Erythroblast (primary cell): ENCODE results near the gene NOX5.

Experiments
- DNase-seq, 2 experiments: peaks; one replicate each; lab custom pipeline; 2025; lab: John Stamatoyannopoulos, UW
- GATA1 ChIP-seq: IDR thresholded peaks from 2 replicates; pipeline ENCODE4 v1.6.1; 2011; ENCODE audit warnings: low read depth, mild to moderate bottlenecking, control low read depth, low read length, moderate library complexity
- POLR2A ChIP-seq: IDR thresholded peaks from 2 replicates; pipeline ENCODE4 v1.6.1; 2011; ENCODE audit warnings: mild to moderate bottlenecking, low read length

NOX5 gene

DNA sequence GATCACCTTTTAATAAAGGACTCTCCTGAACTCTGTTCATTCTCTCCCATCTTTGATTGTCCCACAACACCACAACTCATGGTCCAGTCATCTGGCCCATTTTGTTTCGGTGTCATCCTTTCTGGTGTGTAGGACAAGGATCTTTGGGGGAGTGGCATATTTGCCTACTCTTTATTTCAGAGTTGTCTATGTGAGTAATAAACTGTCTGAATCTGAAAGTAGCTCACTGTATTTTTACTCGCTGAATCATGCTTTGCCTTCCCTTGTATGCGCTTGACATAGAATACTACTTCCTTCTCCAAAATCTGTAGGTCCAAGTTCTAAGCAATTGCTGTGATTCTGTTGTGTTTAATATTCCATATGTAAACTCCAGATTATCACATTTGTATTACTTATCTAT lies 29.9 kb upstream of the NOX5 start:
- TF ChIP-seq GATA1 (no peak), POLR2A (peak; percentile 28)
- peak in 1 of 2 experiments; percentile 78 for DNase-seq

DNA sequence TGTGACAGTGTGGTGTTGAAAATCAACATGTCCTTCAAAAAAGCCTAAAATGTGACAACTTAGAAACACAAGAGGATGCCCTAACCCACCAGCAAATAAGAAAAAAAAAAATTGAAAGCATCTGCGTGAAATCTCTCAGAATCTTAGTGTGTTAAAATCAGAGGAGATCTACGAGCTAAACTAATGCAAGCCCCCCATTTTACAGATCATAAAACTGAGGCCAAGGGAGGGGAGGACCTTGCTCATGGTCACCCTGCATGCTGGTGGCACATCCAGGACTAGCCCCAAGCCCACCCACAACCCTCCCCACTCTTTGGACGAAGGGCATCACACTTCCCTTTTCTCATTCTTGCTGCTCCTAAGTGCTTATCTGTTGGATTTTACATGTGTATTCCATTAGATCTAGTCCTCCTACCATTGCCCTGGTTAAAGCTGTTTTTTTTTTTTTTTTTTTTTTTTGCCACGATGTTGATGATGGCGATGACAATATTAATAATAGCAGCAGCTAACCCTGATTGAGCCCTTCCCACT lies 29.1 kb upstream of the NOX5 start:
- TF ChIP-seq GATA1 (no peak), POLR2A (no peak)
- DNase-seq, result no peak

DNA sequence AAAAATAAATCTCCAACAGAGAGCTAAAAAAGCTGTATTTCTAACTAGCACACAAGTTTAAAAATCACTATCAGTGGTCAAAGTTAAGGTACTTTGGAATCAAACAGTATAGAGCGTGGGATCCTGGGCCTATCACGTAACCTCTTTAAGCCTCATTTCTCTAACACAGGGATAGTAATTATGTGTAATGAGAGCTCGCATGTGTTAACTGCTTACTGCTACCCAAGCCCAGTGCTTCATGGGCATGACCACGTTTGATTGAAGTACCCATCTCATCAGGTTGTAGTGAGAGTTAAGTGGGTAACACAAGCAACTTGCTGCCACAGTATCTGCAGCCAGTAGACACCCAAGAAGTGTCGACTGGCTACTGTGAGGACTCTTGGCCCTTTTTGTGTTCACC lies 28.2 kb upstream of the NOX5 start:
- TF ChIP-seq GATA1 (no peak), POLR2A (no peak)
- no peak for DNase-seq

DNA sequence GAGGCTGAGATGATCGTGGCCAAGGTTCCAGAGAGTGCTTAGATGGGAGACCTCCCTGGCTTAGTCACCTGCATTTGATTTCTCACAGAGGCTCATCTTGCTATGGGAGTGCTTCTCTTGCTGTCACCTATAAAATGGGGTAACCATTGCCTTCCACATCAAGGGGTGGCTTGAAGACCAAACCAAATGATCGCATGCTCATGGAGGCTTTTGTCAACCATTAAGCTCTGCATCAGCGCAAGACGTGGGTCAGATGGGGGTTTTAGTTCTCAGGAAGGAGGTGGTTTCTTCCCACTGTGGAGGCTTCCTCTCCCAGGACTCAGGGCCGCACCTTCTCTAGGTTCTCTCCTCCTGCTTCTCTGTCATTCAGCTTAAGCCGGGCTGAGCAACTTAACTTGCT lies 27.4 kb upstream of the NOX5 start:
- no peak for TF ChIP-seq GATA1
- TF ChIP-seq POLR2A, result no peak
- DNase-seq, result no peak

DNA sequence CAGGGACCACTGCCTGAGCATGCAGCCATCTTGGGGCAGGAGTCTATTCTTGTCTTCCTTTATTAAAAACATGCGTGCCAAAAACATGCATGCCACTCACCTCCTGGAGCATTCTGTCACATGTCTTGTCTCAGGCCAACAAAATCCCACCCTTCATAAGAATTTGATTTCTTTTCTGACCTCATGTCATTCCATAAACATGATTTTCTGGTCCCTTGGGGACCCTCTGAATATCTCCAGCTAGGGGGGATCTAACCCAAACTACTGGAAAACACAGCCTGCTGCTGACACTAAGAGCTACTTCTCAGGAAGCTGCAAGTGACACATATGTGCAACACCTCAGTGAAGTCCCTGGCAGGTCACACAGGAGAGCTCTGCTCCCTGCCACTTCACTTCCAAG lies 26.8 kb upstream of the NOX5 start:
- TF ChIP-seq GATA1, result no peak
- no peak for TF ChIP-seq POLR2A
- DNase-seq, result no peak

DNA sequence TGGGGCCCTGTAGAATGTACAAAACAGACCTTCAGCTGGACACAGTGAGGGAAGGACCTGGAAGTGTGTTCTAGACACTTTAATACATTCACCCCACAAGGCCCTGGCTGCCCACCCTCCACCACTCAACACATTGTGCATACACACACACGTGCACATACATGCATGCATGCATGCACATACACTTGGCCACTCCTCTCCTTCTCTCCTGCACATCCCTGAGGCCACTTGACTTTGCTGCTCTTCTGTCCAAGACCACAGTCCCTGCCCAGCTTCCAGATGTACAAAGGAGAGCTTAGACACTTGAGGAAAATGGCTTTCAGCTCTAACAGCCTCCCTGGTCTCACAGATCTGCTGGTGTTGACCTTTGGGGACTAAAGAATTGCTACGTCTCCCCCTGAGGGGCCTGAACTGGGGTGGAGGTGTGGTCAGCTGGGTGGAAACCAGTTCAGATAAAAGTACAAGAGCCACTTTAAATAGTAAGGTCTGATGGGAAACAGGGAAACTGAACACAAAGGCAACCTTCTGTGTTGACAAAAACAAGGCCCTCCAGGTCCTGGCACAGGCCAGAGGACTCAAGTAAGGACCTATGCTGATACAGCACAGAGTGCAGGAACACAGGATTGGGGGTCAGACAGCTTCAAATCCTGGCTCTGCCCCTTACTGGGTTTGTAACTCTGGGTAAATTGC lies 24.8 kb upstream of the NOX5 start:
- DNase-seq, result peak; percentile 49 to 61
- TF ChIP-seq GATA1 (no peak), POLR2A (no peak)

DNA sequence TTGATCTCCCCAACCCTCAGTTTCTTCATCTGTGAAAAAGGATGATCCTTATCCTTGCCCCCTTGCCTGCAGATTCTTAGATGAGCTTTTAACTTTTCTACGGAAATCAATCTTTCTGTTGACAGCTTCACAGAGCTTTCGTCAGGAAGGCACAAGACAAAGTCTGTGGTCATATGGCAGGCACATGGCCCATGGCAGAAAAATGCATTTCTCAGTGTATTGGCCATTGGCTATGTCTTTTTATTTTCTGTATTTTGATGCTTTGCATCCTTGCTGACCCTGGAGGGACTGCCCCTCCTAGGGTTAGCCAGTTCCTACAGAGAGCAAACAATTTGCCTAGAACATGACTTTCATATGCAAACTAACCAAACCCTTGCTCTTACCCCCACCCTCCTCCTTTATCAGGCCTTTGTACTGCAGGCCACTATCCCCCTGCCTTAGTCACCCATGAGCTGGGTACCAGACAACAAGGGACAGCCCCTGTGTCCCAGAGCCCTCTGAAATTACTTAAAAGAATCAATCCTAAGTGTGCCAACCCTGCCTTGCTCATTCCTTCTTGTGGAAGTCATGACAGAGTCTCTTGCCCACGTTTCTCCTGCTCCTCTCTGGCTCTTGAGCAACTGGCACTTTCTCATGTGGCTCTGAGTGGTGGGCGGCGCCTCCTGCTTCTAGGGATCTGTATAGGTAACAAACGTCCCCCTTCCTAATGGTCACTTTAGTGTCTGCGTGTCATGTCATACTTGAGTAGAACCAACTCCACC lies 24.1 kb upstream of the NOX5 start:
- TF ChIP-seq POLR2A (no peak), GATA1 (no peak)
- DNase-seq, result peak; percentile 72 to 75

DNA sequence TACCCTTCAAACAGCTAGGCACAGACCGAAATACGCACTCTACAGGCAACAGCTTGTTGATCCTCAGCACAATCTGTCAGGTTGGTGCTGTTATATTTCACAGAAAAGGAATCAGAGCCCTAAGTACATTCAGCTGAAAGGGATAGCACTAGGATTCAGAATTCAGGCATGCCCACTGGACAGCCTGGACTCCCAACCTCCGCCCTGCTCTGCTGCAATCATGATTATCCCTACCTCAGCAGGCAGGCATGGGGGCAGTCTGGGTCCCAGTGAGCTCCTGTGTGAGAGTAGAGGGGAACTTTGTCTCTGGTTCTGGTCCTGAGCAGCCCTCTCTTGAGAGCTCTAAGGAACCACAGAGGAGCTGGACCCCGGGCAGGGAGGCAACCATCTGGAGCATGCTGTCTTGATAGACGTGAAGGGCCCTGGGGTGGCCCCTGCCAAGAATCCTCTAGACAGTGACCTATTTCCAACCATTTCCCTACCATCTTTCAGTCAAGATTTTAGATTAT lies 23.4 kb upstream of the NOX5 start:
- DNase-seq, result peak; percentile 75 to 80
- no peak for TF ChIP-seq GATA1
- TF ChIP-seq POLR2A, result no peak

DNA sequence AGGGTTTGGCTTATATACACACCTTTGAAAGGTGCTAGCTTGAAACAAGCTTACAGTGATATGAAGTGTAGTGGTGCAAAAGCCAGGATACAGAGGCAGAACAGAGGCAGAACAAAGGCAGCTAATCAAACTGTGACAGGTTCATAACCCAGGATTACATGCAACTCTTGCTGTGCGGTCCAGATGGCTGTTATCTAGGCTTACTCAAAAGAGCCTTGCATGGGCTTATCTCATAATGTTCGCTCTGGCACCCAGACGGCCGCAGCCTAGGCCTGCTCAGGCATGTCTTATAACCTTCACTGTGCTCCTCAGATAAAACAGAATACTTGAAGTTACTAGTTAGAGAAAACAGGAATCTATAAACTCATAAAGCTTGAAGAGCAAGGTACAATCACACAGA lies 22.8 kb upstream of the NOX5 start:
- TF ChIP-seq GATA1 (peak; percentile 88), POLR2A (peak; percentile 71)
- DNase-seq, result peak; percentile 95 to 99

DNA sequence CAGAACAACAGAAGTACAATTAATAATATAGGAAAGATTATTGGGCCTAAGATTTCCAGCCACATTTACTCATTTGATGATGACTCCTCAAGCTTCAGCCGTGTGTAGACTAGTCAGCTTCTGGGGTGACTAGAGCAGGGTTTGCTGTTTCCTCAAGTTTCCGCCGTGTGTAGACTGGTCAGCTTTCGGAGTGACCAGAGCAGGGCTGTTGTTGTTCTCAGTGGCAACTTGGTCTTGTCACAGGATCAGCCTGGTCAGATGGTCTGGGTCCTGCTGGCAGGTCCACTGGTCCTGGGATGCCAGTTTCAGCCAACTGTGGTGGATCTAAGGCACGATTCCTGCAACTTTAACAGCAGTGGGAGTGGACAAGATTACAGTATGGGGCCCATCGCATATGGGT lies 21.8 kb upstream of the NOX5 start:
- DNase-seq, result no peak
- TF ChIP-seq POLR2A (no peak), GATA1 (no peak)

DNA sequence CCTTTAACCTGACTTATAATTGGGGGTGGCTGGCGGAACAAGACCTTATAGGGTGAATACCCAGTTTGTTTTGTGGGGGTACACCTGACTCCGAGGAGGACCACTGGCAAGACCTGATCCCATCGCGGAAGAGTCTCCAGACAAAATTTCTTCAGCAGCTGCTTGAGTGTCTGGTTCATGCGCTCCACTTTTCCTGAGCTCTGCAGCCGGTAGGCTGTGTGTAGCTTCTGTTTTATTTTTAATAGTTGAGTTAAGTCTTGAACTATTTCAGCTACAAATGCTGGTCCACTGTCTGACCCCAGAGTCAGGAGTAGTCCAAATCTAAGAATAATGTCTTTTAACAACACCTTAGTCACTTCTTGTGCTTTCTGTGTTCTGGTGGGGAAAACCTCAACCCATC lies 21.2 kb upstream of the NOX5 start:
- TF ChIP-seq GATA1 (no peak), POLR2A (no peak)

DNA sequence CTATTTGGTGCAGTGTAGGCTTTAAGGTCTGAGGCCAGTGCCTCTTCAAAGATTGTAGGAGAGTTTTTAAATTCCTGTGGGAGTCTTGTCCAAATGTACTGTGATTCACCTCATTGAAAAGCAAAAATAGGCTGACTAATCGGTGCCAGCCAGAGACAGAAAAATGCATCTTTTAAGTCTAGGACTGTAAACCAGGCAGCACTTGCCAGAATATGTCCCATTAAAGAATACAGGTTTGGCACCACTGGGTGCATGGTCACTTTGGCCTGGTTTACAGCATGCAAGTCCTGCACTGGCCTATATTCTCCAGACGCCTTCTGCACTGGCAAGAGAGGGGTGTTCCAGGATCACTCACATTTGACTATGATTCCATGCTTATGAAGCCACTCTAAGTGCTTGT lies 20.3 kb upstream of the NOX5 start:
- no peak for DNase-seq
- no peak for TF ChIP-seq POLR2A
- TF ChIP-seq GATA1, result no peak

More for the DNA sequence above, 21.2 kb upstream of the NOX5 start:
- no peak for DNase-seq

DNA sequence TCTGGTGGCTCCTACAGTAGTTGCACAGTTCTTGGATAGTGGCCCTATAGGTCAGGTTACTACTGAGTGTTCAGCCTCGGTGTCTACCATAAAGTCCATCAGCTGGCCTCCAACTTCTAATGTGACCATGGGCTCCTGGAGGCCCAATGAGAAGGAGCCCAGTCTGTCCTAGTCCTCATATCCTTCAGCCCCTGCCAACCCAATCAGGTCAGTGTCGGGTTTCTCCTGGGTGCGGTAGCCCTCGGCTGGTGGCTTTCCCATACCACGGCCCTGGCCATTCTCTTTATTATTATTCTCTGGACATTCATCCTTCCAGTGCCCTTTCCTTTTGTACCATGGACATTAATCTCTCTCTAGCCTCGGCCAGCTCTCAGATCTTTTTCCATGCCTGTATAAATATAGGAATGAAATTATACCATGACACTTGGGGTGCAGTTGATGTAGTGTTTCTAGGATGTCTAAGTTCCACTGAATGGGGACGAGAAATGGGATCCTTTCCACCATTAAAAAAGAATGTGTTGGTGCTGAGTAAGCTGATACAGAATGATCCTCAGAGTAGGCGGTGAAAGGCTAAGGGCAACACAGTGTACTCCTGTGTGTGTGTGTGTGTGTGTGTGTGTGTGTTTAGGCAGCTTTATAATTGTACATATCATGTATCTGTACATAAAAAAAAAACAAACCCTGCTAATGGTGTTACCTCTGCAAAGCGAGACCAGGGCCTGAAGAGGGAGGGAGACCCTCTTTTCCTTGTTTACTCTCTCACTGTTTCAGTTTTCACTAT lies 19.3 kb upstream of the NOX5 start:
- DNase-seq, result no peak

More for the DNA sequence above, 19.3 kb upstream of the NOX5 start:
- TF ChIP-seq GATA1 (no peak), POLR2A (no peak)
